Measurements from ENCODE around the gene NDUFB10.

The NDUFB10 gene

GRCh38 chr16:1972490-1972877 is 13.1 kb downstream of the NDUFB10 start:
- TF ChIP-seq CTCF (IDR thresholded peaks at IDR 0.05): no peak
- TF ChIP-seq ZFX (IDR thresholded peaks at IDR 0.05; ENCODE audit: borderline replicate concordance): no peak
- peak overlapping the region; percentile 93 for H3K27ac ChIP-seq

- no peak for TF ChIP-seq ZFX (IDR thresholded peaks at IDR 0.05; ENCODE audit: borderline replicate concordance)
- peak overlapping the region; percentile 93; the same call in 1 of the 2 replicates for H3K27ac ChIP-seq
Measured at GRCh38 chr16:1973461-1974156, 14.3 kb downstream of the NDUFB10 start.

GRCh38 chr16:1974157-1975070 is 15.1 kb downstream of the NDUFB10 start:
- no peak for TF ChIP-seq ZFX (IDR thresholded peaks at IDR 0.05; ENCODE audit: borderline replicate concordance)
- TF ChIP-seq CTCF (IDR thresholded peaks at IDR 0.05): no peak
- H3K27ac ChIP-seq: no peak overlapping the region

GRCh38 chr16:1975432-1976215 is 16.3 kb downstream of the NDUFB10 start:
- H3K27ac ChIP-seq: no peak overlapping the region
- no peak for TF ChIP-seq ZFX (IDR thresholded peaks at IDR 0.05; ENCODE audit: borderline replicate concordance)
- TF ChIP-seq CTCF (IDR thresholded peaks at IDR 0.05): no peak

- TF ChIP-seq CTCF (IDR thresholded peaks at IDR 0.05) (no peak), ZFX (IDR thresholded peaks at IDR 0.05; ENCODE audit: borderline replicate concordance) (no peak)
- H3K27ac ChIP-seq: no peak overlapping the region
Measured at GRCh38 chr16:1976216-1976520, 16.8 kb downstream of the NDUFB10 start.

- TF ChIP-seq CTCF (IDR thresholded peaks at IDR 0.05): no peak
- peak overlapping the region; percentile 96 for H3K27ac ChIP-seq
Measured at GRCh38 chr16:1976951-1977874, 17.9 kb downstream of the NDUFB10 start.

- no peak for TF ChIP-seq ZFX (IDR thresholded peaks at IDR 0.05; ENCODE audit: borderline replicate concordance)
- no peak for TF ChIP-seq CTCF (IDR thresholded peaks at IDR 0.05)
- peak overlapping the region; percentile 96 for H3K27ac ChIP-seq
Measured at GRCh38 chr16:1977875-1978268, 18.5 kb downstream of the NDUFB10 start.

Measured in 22Rv1 (cell line).